CD14-positive monocyte (primary cell): Measurements from ENCODE around the gene NCOA4. TPM values are rescaled to one million over a fixed set of nuclear protein-coding genes. Genes with fewer than 3 reads are reported as not detected.

ENCODE experiments used
- DNase-seq, 3 donors: peaks; one replicate each; pipeline ENCODE4 v3.0.0-alpha.2; 2011 to 2022
- H2AFZ ChIP-seq: 2 replicates; pipeline ENCODE4 v1.6.0; 2012; ENCODE audit warnings: mild to moderate bottlenecking, low read depth, low read length, inconsistent platforms; ENCODE audit not compliant: insufficient read depth, poor library complexity, severe bottlenecking
- H3K27ac ChIP-seq, 2 donors: 1 replicate in 1 of 2; 2 replicates in 1 of 2; pipeline ENCODE4 v1.5.1; 2012 to 2013; ENCODE audit warnings: low read length in 2 of 2, control low read depth in 1 of 2, inconsistent platforms in 1 of 2, low read depth in 1 of 2, mild to moderate bottlenecking in 1 of 2
- H3K27me3 ChIP-seq, 2 donors: one replicate each; pipeline versions ENCODE4 v1.6.0 to v1.6.1; 2011 to 2013; ENCODE audit warnings: low read length in 2 of 2; ENCODE audit not compliant: control insufficient read depth in 2 of 2, insufficient read depth in 2 of 2
- H3K36me3 ChIP-seq, 2 donors: replicated peaks in 1 of 2; 1 replicate in 1 of 2; 2 replicates in 1 of 2; pipeline versions ENCODE4 v1.5.1 to v1.6.1; 2012 to 2013; ENCODE audit warnings: low read length in 2 of 2, control low read depth in 1 of 2, inconsistent platforms in 1 of 2, mild to moderate bottlenecking in 1 of 2; ENCODE audit not compliant: insufficient read depth in 2 of 2, control insufficient read depth in 1 of 2
- H3K4me1 ChIP-seq, 2 donors: 1 replicate in 1 of 2; 2 replicates in 1 of 2; pipeline versions ENCODE4 v1.5.1 to v1.6.1; 2012 to 2013; ENCODE audit warnings: low read length in 2 of 2, control low read depth in 1 of 2, inconsistent platforms in 1 of 2, mild to moderate bottlenecking in 1 of 2, moderate library complexity in 1 of 2; ENCODE audit not compliant: insufficient read depth in 2 of 2, control insufficient read depth in 1 of 2
- H3K4me2 ChIP-seq: replicated peaks from 2 replicates; pipeline ENCODE3; 2012; ENCODE audit warnings: low read length, moderate library complexity, mild to moderate bottlenecking; ENCODE audit not compliant: poor library complexity, severe bottlenecking; ENCODE audit errors: extremely low read depth
- H3K4me3 ChIP-seq, 3 experiments: fragments of 200-600 bp in 1 of 3; sonication (generic) in 1 of 3; replicated peaks in 1 of 3; 1 replicate in 2 of 3; 2 replicates in 1 of 3; pipeline ENCODE4 v1.5.1; 2011 to 2013; ENCODE audit warnings: low read length in 3 of 3, mild to moderate bottlenecking in 3 of 3, control low read depth in 2 of 3, low read depth in 2 of 3, inconsistent platforms in 1 of 3, moderate library complexity in 1 of 3
- H3K79me2 ChIP-seq: 2 replicates; pipeline ENCODE4 v1.6.0; 2012; ENCODE audit warnings: mild to moderate bottlenecking, control low read depth, inconsistent platforms, low read length, moderate library complexity; ENCODE audit not compliant: insufficient read depth
- H3K9ac ChIP-seq: 2 replicates; pipeline ENCODE4 v1.6.0; 2017; ENCODE audit warnings: low read length, mild to moderate bottlenecking; ENCODE audit not compliant: insufficient read depth, poor library complexity, severe bottlenecking
- H3K9me3 ChIP-seq, 2 donors: replicated peaks in 1 of 2; 1 replicate in 1 of 2; 2 replicates in 1 of 2; pipeline versions ENCODE4 v1.5.1 to v1.6.1; 2012 to 2013; ENCODE audit warnings: low read length in 2 of 2, control low read depth in 1 of 2; ENCODE audit not compliant: control insufficient read depth in 1 of 2, insufficient read depth in 1 of 2
- H4K20me1 ChIP-seq: 2 replicates; pipeline ENCODE4 v1.6.0; 2012; ENCODE audit warnings: mild to moderate bottlenecking, low read length, control low read depth, moderate library complexity; ENCODE audit not compliant: insufficient read depth
- H3K27ac Mint-ChIP-seq, 7 donors: one replicate each; pipeline ENCODE4 v1.8.0; 2020; ENCODE audit warnings: mild to moderate bottlenecking in 7 of 7, mixed read lengths in 7 of 7, moderate library complexity in 6 of 7, inconsistent platforms in 2 of 7
- H3K27me3 Mint-ChIP-seq, 3 donors: one replicate each; pipeline ENCODE4 v1.8.0; 2021 to 2022; ENCODE audit warnings: low read depth in 3 of 3, mild to moderate bottlenecking in 3 of 3, mixed read lengths in 3 of 3, moderate library complexity in 3 of 3, inconsistent platforms in 1 of 3
- H3K36me3 Mint-ChIP-seq, 2 donors: one replicate each; pipeline ENCODE4 v1.8.0; 2020; ENCODE audit warnings: mixed read lengths in 2 of 2, inconsistent platforms in 1 of 2, mild to moderate bottlenecking in 1 of 2
- H3K4me1 Mint-ChIP-seq: one replicate; pipeline ENCODE4 v1.8.0; 2020; ENCODE audit warnings: mild to moderate bottlenecking, mixed read lengths
- H3K4me3 Mint-ChIP-seq, 2 donors: one replicate each; pipeline ENCODE4 v1.8.0; 2020; ENCODE audit warnings: mild to moderate bottlenecking in 2 of 2, mixed read lengths in 2 of 2, moderate library complexity in 1 of 2
- H3K9me3 Mint-ChIP-seq, 7 donors: one replicate each; pipeline ENCODE4 v1.8.0; 2020 to 2022; ENCODE audit warnings: mixed read lengths in 7 of 7, mild to moderate bottlenecking in 6 of 7, moderate library complexity in 6 of 7, inconsistent platforms in 2 of 7
- CTCF ChIP-seq: fragments of 200-600 bp; IDR thresholded peaks from one replicate; pipeline ENCODE4 v1.8.0; 2022; ENCODE audit warnings: antibody characterized with exemption, mild to moderate bottlenecking
- WGBS: methylation state at CpG from one replicate; pipeline ENCODE4 v1.1.5; 2013; ENCODE audit warnings: missing lambda C conversion rate; ENCODE audit not compliant: insufficient coverage; 5-methylcytosine and 5-hydroxymethylcytosine counted together
- intact Hi-C, 2 donors: fragments of 100-400 bp; cut with micrococcal nuclease; formaldehyde crosslinking; loops; one replicate each; pipeline versions ENCODE4 v1.15.0 to v1.15.1; 2023
- polyA plus RNA-seq, 3 donors: library from polyadenylated mRNA; depleted of rRNA in 1 of 3; unstranded in 2 of 3; stranded (reverse) in 1 of 3; fragments of 300-500 nt in 2 of 3; fragments of >200 nt in 1 of 3; fragmentation: Illumina TruSeq in 2 of 3; gene quantifications; 1 replicate in 2 of 3; 2 replicates in 1 of 3; pipeline ENCODE4 v1.2.3, GENCODE V29; 2012 to 2021

Gene NCOA4
- polyA plus RNA-seq, 3 donors, result 161 to 853 (median 784) TPM

- intact Hi-C loops, result no loop called here
- H3K27me3 Mint-ChIP-seq, result peaks cover 1 to 4% (median 2%) of the 10 kb centered on the region in 3 donors
- H3K27me3 ChIP-seq, result no peaks in the 10 kb centered on the region
- peak overlapping the region; percentile 36 for H2AFZ ChIP-seq
- TF ChIP-seq CTCF, result no peak
- no peak overlapping the region for H3K27ac ChIP-seq
- H3K79me2 ChIP-seq, result no peaks in the 10 kb centered on the region
- no CpG with 5 or more reads among the region's 1 CpG for WGBS
- H3K27ac Mint-ChIP-seq, result no peak overlapping the region
- H3K4me3 Mint-ChIP-seq, result no peak overlapping the region
- H3K36me3 ChIP-seq, result no peaks in the 10 kb centered on the region
- no peak overlapping the region for H3K9ac ChIP-seq
- H3K9me3 ChIP-seq, result no peaks in the 10 kb centered on the region
- peaks cover 6 to 8% of the 10 kb centered on the region in 2 donors for H3K4me1 ChIP-seq
- no peak overlapping the region for H3K4me2 ChIP-seq
- no peaks in the 10 kb centered on the region for H4K20me1 ChIP-seq
- no peaks in the 10 kb centered on the region for H3K36me3 Mint-ChIP-seq
- H3K9me3 Mint-ChIP-seq, result peaks cover 0 to 4% (median 2%) of the 10 kb centered on the region in 7 donors
- DNase-seq, result no peak
- no peak overlapping the region for H3K4me3 ChIP-seq
- H3K4me1 Mint-ChIP-seq, result peaks cover 15% of the 10 kb centered on the region
Observed at GRCh38 chr10:46068117-46068516, 37.7 kb upstream of the NCOA4 start.

GRCh38 chr10:46064269-46064817 lies 33.9 kb upstream of the NCOA4 start:
- H3K36me3 ChIP-seq, result no peaks in the 10 kb centered on the region
- peaks cover 7 to 12% of the 10 kb centered on the region in 2 donors for H3K4me1 ChIP-seq
- no peak overlapping the region for H3K9ac ChIP-seq
- no CpG with 5 or more reads among the region's 1 CpG for WGBS
- no peaks in the 10 kb centered on the region for H3K27me3 ChIP-seq
- H3K79me2 ChIP-seq, result no peaks in the 10 kb centered on the region
- Mint-ChIP-seq H3K4me3 (no peak overlapping the region), H3K9me3 (peaks cover 0 to 4% (median 0%) of the 10 kb centered on the region in 7 donors), H3K27me3 (peaks cover 0 to 4% (median 2%) of the 10 kb centered on the region in 3 donors), H3K4me1 (peaks cover 11% of the 10 kb centered on the region), H3K36me3 (no peaks in the 10 kb centered on the region), H3K27ac (peak overlapping the region in 1 of 7 donors; percentile 51)
- H3K4me3 ChIP-seq, result no peak overlapping the region
- no peaks in the 10 kb centered on the region for H4K20me1 ChIP-seq
- no peaks in the 10 kb centered on the region for H3K9me3 ChIP-seq
- H2AFZ ChIP-seq, result no peak overlapping the region
- intact Hi-C loops, result no loop called here
- H3K27ac ChIP-seq, result no peak overlapping the region
- no peak overlapping the region for H3K4me2 ChIP-seq
- no peak for DNase-seq
- TF ChIP-seq CTCF, result no peak
